NT2/D1 (cell line): ENCODE data around the gene TTLL12.

Experiments
- YY1 ChIP-seq: IDR thresholded peaks from 2 replicates; pipeline ENCODE4 v1.6.1; 2011; ENCODE audit not compliant: insufficient read length, insufficient read depth
- ZNF274 ChIP-seq: IDR thresholded peaks from 2 replicates; pipeline ENCODE4 v1.6.1; 2011; ENCODE audit warnings: mild to moderate bottlenecking, low read depth, low read length

DNA sequence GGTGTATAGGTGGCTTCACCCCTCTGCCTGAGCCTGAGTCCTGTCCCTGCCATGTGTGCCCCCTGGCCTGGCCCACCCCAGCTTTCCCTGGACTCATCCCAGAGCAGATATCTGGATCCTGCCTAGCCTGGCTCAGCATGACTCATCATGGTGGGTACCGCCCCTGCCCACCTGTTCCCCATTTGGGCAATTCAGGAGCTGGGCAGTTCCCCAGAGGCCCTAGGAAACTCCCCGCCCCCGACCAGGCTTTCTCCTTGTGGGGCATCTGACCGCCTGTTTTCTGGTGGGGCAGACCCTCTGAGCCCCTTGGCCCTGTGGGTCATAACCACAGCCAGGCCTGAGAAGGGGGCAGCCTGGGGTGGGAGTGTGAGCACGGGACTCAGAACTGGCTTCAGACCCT is 31.1 kb downstream of the TTLL12 start:
- TF ChIP-seq ZNF274, result no peak
- no peak for TF ChIP-seq YY1
